GM19099 (cell line): ENCODE data around the gene SMTNL2.

Experiments used
- POLR2A ChIP-seq: IDR thresholded peaks from 3 replicates; pipeline ENCODE4 v1.6.1; 2011; ENCODE audit warnings: low read depth; ENCODE audit not compliant: insufficient read length; ENCODE audit errors: extremely low read depth

The SMTNL2 gene

GRCh38 chr17:4587195-4587594, 2.9 kb downstream of the SMTNL2 start:
- no peak for TF ChIP-seq POLR2A

DNA sequence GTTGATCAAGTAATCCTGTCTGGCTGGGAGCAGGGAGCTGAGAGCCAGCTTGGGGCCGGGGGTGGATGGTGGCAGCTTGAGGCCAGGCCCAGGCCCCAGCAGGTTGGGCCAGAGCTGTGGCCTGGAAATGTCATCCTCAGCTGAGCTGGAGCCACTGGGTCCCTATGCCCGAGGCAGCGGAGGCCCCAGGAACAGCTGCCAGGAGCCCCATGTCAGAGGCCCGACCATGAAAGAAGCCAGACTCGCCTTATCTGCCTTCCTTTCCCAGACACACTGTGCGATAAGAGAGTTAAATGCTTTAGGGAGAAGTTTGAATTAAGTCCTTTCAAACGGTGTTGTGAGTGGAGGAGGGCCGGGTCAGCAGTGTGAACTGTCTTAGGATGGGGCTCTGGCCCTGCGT, 3.5 kb downstream of the SMTNL2 start:
- no peak for TF ChIP-seq POLR2A

GRCh38 chr17:4588391-4588790, 4.1 kb downstream of the SMTNL2 start:
- TF ChIP-seq POLR2A, result no peak

DNA sequence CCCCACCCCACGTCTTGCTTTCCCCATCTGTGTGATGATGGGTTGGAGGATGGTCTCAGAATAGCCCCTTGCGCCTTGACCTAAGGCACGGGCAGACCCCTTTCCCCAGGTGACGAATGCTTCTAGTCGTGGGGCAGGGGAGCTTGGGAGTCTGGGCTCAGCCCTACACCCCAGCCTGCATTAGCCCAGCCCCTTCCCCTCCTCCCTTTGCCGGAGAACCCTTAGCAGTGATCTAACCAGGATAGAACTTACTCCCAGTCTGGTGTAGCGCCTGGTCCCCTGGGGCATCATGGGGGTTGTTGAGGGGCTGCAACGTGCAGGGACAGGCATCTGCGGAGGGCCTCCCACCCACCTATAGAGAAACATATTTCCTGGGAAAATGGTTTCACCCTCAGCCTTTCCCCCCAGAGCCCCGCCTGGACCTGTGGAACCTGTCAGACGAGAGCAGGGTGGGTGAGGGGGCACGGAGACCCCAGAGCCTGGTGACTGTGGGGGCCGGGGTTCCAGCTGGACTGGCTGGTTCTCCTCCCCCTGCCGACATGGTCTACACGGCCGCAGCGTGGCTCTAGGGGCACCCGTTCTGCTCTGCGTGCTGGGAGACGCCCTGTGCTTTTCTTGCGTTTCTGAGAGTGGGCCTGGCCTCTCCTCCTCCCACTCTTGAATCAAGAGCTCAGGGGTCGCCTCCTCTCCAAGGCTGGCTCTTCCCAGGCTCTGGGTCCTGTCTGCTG, 4.7 kb downstream of the SMTNL2 start:
- TF ChIP-seq POLR2A, result no peak

DNA sequence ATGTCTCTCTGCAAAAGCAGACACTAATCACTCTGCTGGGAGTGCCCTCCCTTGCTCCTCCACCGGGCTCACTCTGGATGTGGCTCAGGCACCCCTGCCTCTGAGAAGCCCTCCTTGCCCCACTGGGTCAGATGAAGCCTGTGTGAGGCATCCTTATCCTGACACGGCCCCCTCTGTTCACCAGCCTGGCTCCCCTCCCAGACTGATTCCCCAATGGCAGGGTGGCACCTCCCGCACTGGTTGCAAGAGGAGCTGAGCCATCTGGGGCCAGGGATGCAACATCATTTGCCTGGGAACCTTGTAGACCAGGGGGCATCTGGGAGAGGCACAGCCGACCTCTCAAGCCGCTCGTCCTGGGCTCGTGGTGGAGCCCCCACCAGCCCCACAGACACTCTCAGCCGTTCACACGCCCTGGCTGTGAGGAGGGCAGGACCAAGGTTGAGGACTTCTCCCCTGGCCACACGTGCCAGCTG, 6.7 kb downstream of the SMTNL2 start:
- no peak for TF ChIP-seq POLR2A

GRCh38 chr17:4591529-4591928, 7.2 kb downstream of the SMTNL2 start:
- no peak for TF ChIP-seq POLR2A

- no peak for TF ChIP-seq POLR2A
Measured at GRCh38 chr17:4592240-4593005, 8.1 kb downstream of the SMTNL2 start.

DNA sequence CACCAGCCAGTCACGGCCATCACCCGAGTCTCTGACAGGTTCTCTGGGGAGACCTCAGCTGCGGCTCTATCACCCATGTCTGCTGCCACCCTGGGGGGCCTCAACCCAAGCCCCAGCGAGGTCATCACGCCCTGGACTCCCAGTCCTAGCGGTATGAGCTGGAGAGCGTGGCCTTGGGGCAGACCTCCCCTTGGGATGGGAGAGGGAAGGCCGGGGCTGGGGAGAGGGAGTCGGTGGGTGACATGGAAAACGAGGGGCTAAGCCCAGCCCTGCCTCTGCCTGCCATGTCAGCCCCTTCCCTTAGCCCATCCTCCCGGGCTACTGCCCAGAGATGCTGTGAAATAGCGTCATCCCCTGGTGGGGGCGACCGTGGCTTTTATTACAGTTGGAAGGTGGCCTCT, 8.7 kb downstream of the SMTNL2 start:
- no peak for TF ChIP-seq POLR2A

DNA sequence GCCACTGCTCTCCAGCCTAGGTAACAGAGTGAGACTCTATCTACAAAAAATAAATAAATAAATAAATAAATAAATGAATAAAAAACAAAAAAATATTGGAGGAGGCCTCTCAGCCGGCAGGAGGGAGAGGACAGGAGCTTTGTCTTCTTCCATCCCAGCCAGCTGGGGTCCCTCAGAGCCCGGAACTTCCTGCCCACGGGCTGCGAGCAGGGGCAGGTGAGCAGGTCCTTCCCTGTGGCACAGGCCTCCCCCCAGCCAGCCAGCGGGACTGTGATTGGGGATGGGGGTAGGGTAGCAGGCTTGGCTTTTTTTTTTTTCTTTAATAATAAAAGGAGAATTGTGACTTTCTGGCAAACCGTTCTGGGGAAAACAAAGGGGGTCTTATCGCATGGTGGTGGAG, 10.1 kb downstream of the SMTNL2 start:
- TF ChIP-seq POLR2A, result no peak

DNA sequence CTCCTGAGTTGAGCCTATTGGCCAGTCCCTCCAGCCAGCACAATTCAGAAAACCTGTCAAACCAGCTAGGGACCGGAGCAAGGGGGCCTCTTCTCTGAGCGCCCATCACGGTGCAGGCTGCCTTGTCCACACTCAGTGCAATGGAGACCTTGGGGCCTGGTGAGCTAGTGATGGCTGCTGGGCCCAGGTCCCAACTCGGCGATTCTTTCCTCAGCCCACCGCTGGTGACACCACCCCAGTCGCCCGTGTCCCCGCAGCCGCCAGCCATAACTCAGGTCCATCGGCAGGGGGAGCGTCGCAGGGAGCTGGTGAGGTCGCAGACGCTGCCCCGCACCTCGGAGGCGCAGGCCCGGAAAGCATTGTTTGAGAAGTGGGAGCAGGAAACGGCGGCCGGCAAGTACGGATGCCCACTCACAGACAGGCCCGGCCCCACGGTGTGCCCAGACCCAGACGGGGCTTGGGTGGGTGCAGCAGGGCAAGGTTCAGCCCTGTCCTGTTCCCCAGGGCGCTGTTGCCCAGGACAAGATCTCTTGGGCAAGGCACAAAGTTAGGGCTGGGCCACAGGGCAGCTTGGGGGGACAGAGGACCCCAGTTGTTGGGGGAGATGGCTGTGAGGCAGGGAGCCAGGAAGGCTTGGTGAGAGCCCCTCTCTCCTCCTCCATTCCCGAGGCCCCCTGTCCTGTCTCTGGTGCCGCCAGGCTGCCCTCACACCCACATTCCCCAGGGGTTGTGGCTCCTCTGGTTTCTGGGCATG, 10.8 kb downstream of the SMTNL2 start:
- no peak for TF ChIP-seq POLR2A

DNA sequence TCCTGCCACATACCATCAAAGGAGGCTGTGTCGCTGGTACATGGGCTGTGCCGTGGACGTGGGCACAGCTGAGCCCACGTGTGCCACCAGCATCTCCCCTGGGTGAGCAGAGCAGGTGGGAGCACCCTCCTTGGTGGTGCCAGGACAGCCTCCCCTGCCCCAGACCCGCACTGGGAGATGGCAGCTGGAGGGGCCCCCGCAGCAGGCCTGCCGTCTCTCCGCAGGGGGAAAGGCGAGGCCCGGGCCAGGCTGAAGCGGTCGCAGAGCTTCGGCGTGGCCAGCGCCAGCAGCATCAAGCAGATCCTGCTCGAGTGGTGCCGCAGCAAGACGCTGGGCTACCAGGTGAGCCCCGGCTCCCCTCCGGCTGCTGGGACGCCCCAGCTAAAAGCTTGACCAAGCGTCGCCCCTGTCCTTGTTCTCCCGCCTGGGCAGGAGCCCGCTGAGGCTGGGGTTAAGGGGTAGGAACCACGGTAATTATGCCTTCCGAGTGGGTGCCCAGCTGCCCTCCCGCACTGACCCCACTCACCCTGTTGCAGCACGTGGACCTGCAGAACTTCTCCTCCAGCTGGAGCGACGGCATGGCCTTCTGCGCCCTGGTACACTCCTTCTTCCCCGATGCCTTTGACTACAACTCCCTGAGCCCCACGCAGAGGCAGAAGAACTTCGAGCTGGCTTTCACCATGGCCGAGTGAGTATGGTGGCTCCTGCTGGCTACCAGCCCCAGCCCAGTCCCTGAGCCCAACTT, 12.5 kb downstream of the SMTNL2 start:
- no peak for TF ChIP-seq POLR2A

DNA sequence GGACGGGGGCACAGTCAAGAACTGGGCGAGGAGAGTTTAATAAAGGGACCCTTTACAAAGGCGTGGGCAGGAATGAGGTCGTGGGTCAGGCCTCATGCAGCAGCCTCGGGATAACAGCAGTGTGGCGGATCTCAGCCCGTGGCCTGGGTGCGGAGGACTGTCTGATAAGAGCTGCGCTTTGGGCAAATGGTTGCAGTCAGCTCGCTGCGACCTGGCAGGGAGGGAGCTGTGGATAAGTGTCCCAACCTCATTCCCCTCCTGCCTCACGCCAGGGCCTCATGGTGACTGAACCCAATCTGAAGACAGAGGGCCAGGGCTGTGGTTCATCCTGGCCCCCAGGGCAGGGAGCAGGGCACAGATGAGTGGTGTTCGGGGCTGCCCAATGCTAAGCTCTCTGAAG, 13.6 kb downstream of the SMTNL2 start:
- TF ChIP-seq POLR2A, result no peak

DNA sequence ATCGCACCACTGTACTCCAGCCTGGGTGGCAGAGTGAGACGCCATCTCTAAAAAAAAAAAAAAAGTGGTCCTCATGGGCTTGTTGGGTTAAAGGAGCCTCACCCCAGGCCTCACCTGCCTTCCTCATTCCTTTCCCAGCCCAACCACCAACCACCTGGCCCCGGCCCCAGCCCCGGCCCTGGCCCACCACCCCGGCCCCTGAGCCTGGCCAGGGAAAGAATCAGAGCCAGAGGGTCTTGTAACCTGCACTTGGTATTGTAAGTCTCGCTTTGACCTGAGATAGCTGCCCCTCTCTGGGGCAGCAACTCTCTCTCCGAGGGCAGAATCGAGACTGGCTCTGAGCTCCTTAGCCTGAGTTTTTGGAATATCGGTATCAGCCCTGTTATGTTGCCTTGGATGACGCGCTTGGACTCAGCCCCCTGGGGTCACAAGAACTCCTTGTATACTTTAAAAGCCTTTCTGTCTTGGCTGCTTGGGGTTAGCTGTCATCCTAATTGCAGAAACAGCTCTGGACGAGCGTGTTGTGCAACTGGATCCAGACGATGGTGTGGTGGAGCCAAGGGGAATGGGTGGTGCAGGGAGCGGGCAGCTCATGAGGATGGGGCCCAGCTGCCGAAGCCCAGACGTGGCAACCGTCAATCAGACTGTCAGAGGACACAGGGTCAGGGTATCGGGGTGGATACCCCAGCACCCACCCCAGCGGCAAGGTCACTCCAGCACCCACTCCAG, 14.6 kb downstream of the SMTNL2 start:
- no peak for TF ChIP-seq POLR2A
